T-cell (primary cell): ENCODE measurements around the gene BSND. TPM values are rescaled to one million over a fixed set of nuclear protein-coding genes. Genes with fewer than 3 reads are reported as not detected.

Experiments used
- ATAC-seq, 4 experiments: fragments of 200-7000 bp in 3 of 4; fragments of 150-1000 bp in 1 of 4; cut with Tn5 transposase; replicated peaks in 1 of 4; 1 replicate in 3 of 4; 2 replicates in 1 of 4; pipeline ENCODE4 v1.10.0; 2021; ENCODE audit warnings: moderate library complexity in 3 of 4, mild to moderate bottlenecking in 2 of 4, moderate number of reproducible peaks in 1 of 4
- CTCF ChIA-PET, 2 donors: fragments of 300-600 bp; sonication (Branson Sonifier 250); formaldehyde crosslinking; loops; one replicate each; lab custom pipeline; 2022; ENCODE audit warnings: antibody characterized with exemption in 2 of 2; lab: Charles Lee
- POLR2A ChIA-PET, 2 donors: fragments of 300-600 bp; sonication (Branson Sonifier 250); formaldehyde crosslinking; loops; one replicate each; lab custom pipeline; 2022; ENCODE audit warnings: antibody characterized with exemption in 2 of 2; lab: Charles Lee
- DNase-seq, 35 experiments: peaks; one replicate each; pipeline versions ENCODE4 v3.0.0 to v3.0.0-alpha.2; 2013 to 2023
- H3K27ac ChIP-seq: one replicate; pipeline ENCODE4 v1.5.1; 2013; ENCODE audit warnings: low read length
- H3K27me3 ChIP-seq, 2 experiments: replicated peaks in 1 of 2; 1 replicate in 1 of 2; 2 replicates in 1 of 2; pipeline versions ENCODE4 v1.6.1 to v1.7.0; 2013; ENCODE audit warnings: low read length in 1 of 2, mixed read lengths in 1 of 2; ENCODE audit not compliant: control insufficient read depth in 2 of 2, insufficient read depth in 2 of 2; ENCODE audit errors: extremely low read depth in 1 of 2
- H3K36me3 ChIP-seq, 2 donors: 1 replicate in 1 of 2; 2 replicates in 1 of 2; pipeline versions ENCODE4 v1.6.1 to v1.7.0; 2013; ENCODE audit warnings: low read length in 1 of 2; ENCODE audit not compliant: control insufficient read depth in 2 of 2, insufficient read depth in 1 of 2; ENCODE audit errors: extremely low read depth in 1 of 2
- H3K4me1 ChIP-seq, 2 experiments: 1 replicate in 1 of 2; 2 replicates in 1 of 2; pipeline versions ENCODE4 v1.6.1 to v1.7.0; 2013; ENCODE audit warnings: low read length in 2 of 2, mixed read lengths in 1 of 2; ENCODE audit not compliant: insufficient read depth in 2 of 2, control insufficient read depth in 1 of 2; ENCODE audit errors: extremely low read depth in 1 of 2
- H3K4me3 ChIP-seq, 2 donors: 1 replicate in 1 of 2; 2 replicates in 1 of 2; pipeline versions ENCODE4 v1.5.1 to v1.7.0; 2013; ENCODE audit warnings: mild to moderate bottlenecking in 2 of 2, low read length in 1 of 2, moderate library complexity in 1 of 2; ENCODE audit not compliant: control insufficient read depth in 1 of 2; ENCODE audit errors: extremely low read depth in 1 of 2
- H3K9me3 ChIP-seq: 2 replicates; pipeline ENCODE4 v1.7.0; 2013
- H3K27ac Mint-ChIP-seq, 2 donors: one replicate each; pipeline ENCODE4 v1.8.0; 2020 to 2021; ENCODE audit warnings: mild to moderate bottlenecking in 2 of 2, mixed read lengths in 2 of 2
- H3K27me3 Mint-ChIP-seq, 2 donors: one replicate each; pipeline ENCODE4 v1.8.0; 2021 to 2022; ENCODE audit warnings: mixed read lengths in 2 of 2
- H3K36me3 Mint-ChIP-seq: one replicate; pipeline ENCODE4 v1.8.0; 2021; ENCODE audit warnings: mixed read lengths
- H3K4me1 Mint-ChIP-seq, 3 donors: one replicate each; pipeline ENCODE4 v1.8.0; 2020 to 2022; ENCODE audit warnings: mixed read lengths in 3 of 3, mild to moderate bottlenecking in 1 of 3
- H3K4me3 Mint-ChIP-seq, 3 donors: one replicate each; pipeline ENCODE4 v1.8.0; 2020 to 2022; ENCODE audit warnings: mild to moderate bottlenecking in 3 of 3, mixed read lengths in 3 of 3, moderate library complexity in 3 of 3
- H3K9me3 Mint-ChIP-seq, 3 donors: one replicate each; pipeline ENCODE4 v1.8.0; 2020 to 2022; ENCODE audit warnings: mixed read lengths in 3 of 3
- WGBS: methylation state at CpG from one replicate; pipeline ENCODE4 v1.1.5; 2013; ENCODE audit warnings: missing lambda C conversion rate; ENCODE audit not compliant: insufficient coverage; 5-methylcytosine and 5-hydroxymethylcytosine counted together
- total RNA-seq, 35 experiments: library from RNA in 6 of 35; stranded (reverse) in 6 of 35; fragments of 120-200 nt in 1 of 35; gene quantifications; one replicate each; pipeline versions ENCODE4 v1.2.1 to v1.2.4 and lab custom pipeline; 2013 to 2026

The BSND gene
- total RNA-seq, 5 donors from 2014 or later (not counting 1 experiment from before 2014, with no cell fraction given) = not detected

- DNase-seq (no peak), ATAC-seq (no peak)
- no peak overlapping the region for H3K4me3 Mint-ChIP-seq
- peaks cover 0 to 5% of the 10 kb centered on the region in 2 experiments for H3K27me3 ChIP-seq
- no peaks in the 10 kb centered on the region for H3K27me3 Mint-ChIP-seq
- H3K36me3 Mint-ChIP-seq = no peaks in the 10 kb centered on the region
- H3K9me3 ChIP-seq = no peaks in the 10 kb centered on the region
- no peaks in the 10 kb centered on the region for H3K4me1 ChIP-seq
- H3K9me3 Mint-ChIP-seq = no peaks in the 10 kb centered on the region
- H3K27ac ChIP-seq = no peak overlapping the region
- 100% methylated on average over 2 of the region's 6 CpGs for WGBS
- H3K36me3 ChIP-seq = no peaks in the 10 kb centered on the region
- H3K4me3 ChIP-seq = no peak overlapping the region
- POLR2A ChIA-PET = no interaction called here
- no peaks in the 10 kb centered on the region for H3K4me1 Mint-ChIP-seq
- no peak overlapping the region for H3K27ac Mint-ChIP-seq
- CTCF ChIA-PET = no interaction called here
Measured at GRCh38 chr1:55057956-55058298, 59.2 kb downstream of the BSND start.

GRCh38 chr1:55059302-55060132 is 60.8 kb downstream of the BSND start:
- ChIA-PET CTCF (no interaction called here), POLR2A (no interaction called here)
- Mint-ChIP-seq H3K4me3 (no peak overlapping the region), H3K27ac (no peak overlapping the region), H3K4me1 (no peaks in the 10 kb centered on the region), H3K9me3 (no peaks in the 10 kb centered on the region), H3K27me3 (no peaks in the 10 kb centered on the region), H3K36me3 (no peaks in the 10 kb centered on the region)
- DNase-seq (no peak), ATAC-seq (no peak)
- Histone ChIP-seq H3K36me3 (no peaks in the 10 kb centered on the region), H3K27me3 (peaks cover 0 to 5% of the 10 kb centered on the region in 2 experiments), H3K4me3 (no peak overlapping the region), H3K4me1 (no peaks in the 10 kb centered on the region), H3K9me3 (no peaks in the 10 kb centered on the region), H3K27ac (no peak overlapping the region)
- WGBS = 98% methylated on average over 5 of the region's 14 CpGs

GRCh38 chr1:55060133-55060999 is 61.6 kb downstream of the BSND start:
- no peak overlapping the region for H3K4me3 ChIP-seq
- no peak for DNase-seq
- no peak for ATAC-seq
- Mint-ChIP-seq H3K4me3 (no peak overlapping the region), H3K27ac (no peak overlapping the region), H3K9me3 (no peaks in the 10 kb centered on the region), H3K27me3 (no peaks in the 10 kb centered on the region), H3K4me1 (no peaks in the 10 kb centered on the region), H3K36me3 (no peaks in the 10 kb centered on the region)
- ChIA-PET CTCF (no interaction called here), POLR2A (no interaction called here)
- no peaks in the 10 kb centered on the region for H3K4me1 ChIP-seq
- no peaks in the 10 kb centered on the region for H3K36me3 ChIP-seq
- no peaks in the 10 kb centered on the region for H3K9me3 ChIP-seq
- H3K27ac ChIP-seq = no peak overlapping the region
- WGBS = 91% methylated on average over 12 of the region's 14 CpGs
- peaks cover 0 to 5% of the 10 kb centered on the region in 2 experiments for H3K27me3 ChIP-seq

- Mint-ChIP-seq H3K4me1 (no peaks in the 10 kb centered on the region), H3K36me3 (peaks cover under 1% of the 10 kb centered on the region), H3K27ac (no peak overlapping the region), H3K9me3 (no peaks in the 10 kb centered on the region), H3K27me3 (no peaks in the 10 kb centered on the region), H3K4me3 (no peak overlapping the region)
- Histone ChIP-seq H3K27me3 (peaks cover 0 to 5% of the 10 kb centered on the region in 2 experiments), H3K9me3 (no peaks in the 10 kb centered on the region), H3K4me1 (no peaks in the 10 kb centered on the region), H3K27ac (no peak overlapping the region), H3K4me3 (no peak overlapping the region), H3K36me3 (no peaks in the 10 kb centered on the region)
- 86% methylated on average over 11 of the region's 13 CpGs for WGBS
- DNase-seq (no peak), ATAC-seq (no peak)
- ChIA-PET CTCF (interaction anchor here in 1 of 2 donors (0.5 kb wide), 1 partner anchor 9 kb away, joined by 4 read pairs; no protein-coding TSS in a partner anchor), POLR2A (no interaction called here)
Measured at GRCh38 chr1:55061000-55061705, 62.4 kb downstream of the BSND start.

Other genes with a start within 250 kb of the BSND start
- 1 to 10 TPM in 3 of 5 donors, under 1 TPM in 2; 0.68 to 6.6 (median 6.0) TPM for gene PARS2, start 234.4 kb upstream of the BSND start, total RNA-seq
- gene TTC22, start 197.6 kb upstream of the BSND start, total RNA-seq = 10 to 100 TPM in 4 of 5 donors, 1 to 10 TPM in 1; 8.4 to 21.0 (median 16.2) TPM
- gene DHCR24, start 111.7 kb upstream of the BSND start, total RNA-seq = 10 to 100 TPM in 3 of 5 donors, 1 to 10 TPM in 2; 4.5 to 19.9 (median 10.7) TPM
- gene TMEM61, start 18.3 kb upstream of the BSND start, total RNA-seq = not detected
- gene PCSK9, start 40.6 kb downstream of the BSND start, total RNA-seq = under 1 TPM in 3 of 5 donors, not detected in 2; 0.30 to 0.38 (median 0.35) TPM
- gene USP24, start 216.4 kb downstream of the BSND start, total RNA-seq = 10 to 100 TPM; 58.9 to 90.7 (median 64.0) TPM